Measurements from ENCODE around the gene SLC2A6. TPM values are rescaled to one million over a fixed set of nuclear protein-coding genes. Genes with fewer than 3 reads are reported as not detected.

The SLC2A6 gene
- polyA plus RNA-seq, 1 donor (not counting 4 experiments of a cell fraction or from before 2014, with no cell fraction given): 15.9 TPM

DNA sequence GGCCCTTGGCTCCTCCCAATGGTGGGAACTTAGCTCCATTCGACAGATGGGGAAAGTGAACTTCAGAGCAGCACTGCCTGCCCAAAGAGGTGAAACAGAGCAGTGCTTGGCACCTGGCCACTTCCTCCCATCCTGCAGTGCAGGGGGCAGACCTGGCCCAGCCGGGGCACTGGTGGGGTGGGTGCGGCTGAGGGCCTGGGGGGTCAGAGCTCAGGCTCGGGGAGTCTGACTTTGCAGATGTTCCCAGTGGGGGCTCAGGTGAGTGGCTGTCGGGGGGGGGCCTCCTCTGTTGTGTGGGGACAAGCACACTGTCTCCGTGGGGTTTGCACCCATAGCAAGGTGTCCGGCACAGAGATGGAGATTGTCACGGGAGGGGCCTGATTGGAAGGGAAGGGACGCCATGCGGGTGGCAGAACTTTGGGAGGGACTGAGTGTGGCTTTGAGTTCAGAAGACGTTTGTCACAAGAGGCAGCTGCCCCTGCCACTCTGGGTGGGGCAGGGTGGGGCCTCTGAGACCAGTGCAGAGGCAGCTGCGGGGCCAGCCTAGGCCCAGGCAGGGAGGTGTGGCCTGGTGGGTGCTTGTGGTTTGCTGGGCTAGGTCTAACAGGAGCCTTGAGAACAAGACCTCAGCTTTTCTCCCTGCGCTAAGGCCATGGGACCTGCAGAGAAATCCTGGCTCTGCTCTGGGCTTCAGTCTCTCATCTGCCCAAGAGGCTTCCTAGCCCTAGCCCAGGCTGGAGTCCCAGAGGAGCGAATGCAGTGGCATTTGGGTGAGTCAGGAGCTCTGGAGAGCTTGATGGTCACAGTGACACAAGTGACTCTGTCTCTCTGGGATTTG is 43.4 kb upstream of the SLC2A6 start:
- no peak overlapping the region for H3K4me2 ChIP-seq (ENCODE audit: control insufficient read depth, extremely low read depth, insufficient read depth, low read depth, low read length)
- no peak overlapping the region for H3K9ac ChIP-seq (ENCODE audit: control insufficient read depth, extremely low read depth, insufficient read depth, low read length)
- H3K4me3 ChIP-seq (ENCODE audit: control insufficient read depth in 2 of 3, extremely low read depth in 1 of 3, insufficient read depth in 2 of 3, low read depth in 1 of 3, low read length in 3 of 3): no peak overlapping the region
- H3K9me3 ChIP-seq (ENCODE audit: control insufficient read depth, low read depth, low read length): no peaks in the 10 kb centered on the region
- peaks cover 38% of the 10 kb centered on the region for H3K27me3 ChIP-seq (ENCODE audit: control insufficient read depth, extremely low read depth, insufficient read depth, low read length)
- no peaks in the 10 kb centered on the region for H3K9me1 ChIP-seq (ENCODE audit: control insufficient read depth, extremely low read depth, insufficient read depth, low read length)
- H2AFZ ChIP-seq (ENCODE audit: control insufficient read depth, low read length): no peak overlapping the region
- no peak overlapping the region for H3K27ac ChIP-seq (ENCODE audit: control insufficient read depth, insufficient read depth, low read length)
- no peaks in the 10 kb centered on the region for H3K79me2 ChIP-seq (ENCODE audit: control insufficient read depth, insufficient read depth, low read length)
- H3K4me1 ChIP-seq (ENCODE audit: control insufficient read depth, extremely low read depth, insufficient read depth, low read length): no peaks in the 10 kb centered on the region
- DNase-seq (ENCODE audit: low read depth, low spot score) (no peak), FAIRE-seq (no peak)
- H3K36me3 ChIP-seq (ENCODE audit: control insufficient read depth in 2 of 2, extremely low read depth in 1 of 2, insufficient read depth in 2 of 2, low read length in 2 of 2): no peaks in the 10 kb centered on the region
- TF ChIP-seq, protein P1, sequence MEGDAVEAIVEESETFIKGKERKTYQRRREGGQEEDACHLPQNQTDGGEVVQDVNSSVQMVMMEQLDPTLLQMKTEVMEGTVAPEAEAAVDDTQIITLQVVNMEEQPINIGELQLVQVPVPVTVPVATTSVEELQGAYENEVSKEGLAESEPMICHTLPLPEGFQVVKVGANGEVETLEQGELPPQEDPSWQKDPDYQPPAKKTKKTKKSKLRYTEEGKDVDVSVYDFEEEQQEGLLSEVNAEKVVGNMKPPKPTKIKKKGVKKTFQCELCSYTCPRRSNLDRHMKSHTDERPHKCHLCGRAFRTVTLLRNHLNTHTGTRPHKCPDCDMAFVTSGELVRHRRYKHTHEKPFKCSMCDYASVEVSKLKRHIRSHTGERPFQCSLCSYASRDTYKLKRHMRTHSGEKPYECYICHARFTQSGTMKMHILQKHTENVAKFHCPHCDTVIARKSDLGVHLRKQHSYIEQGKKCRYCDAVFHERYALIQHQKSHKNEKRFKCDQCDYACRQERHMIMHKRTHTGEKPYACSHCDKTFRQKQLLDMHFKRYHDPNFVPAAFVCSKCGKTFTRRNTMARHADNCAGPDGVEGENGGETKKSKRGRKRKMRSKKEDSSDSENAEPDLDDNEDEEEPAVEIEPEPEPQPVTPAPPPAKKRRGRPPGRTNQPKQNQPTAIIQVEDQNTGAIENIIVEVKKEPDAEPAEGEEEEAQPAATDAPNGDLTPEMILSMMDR (optimal IDR thresholded peaks at IDR 0.05 in 1 of 3, IDR thresholded peaks at IDR 0.05 in 1 of 3, conservative IDR thresholded peaks at IDR 0.05 in 1 of 3; ENCODE audit: extremely low read depth in 1 of 3, insufficient read depth in 2 of 3, low read length in 3 of 3): no peak
- no peak for TF ChIP-seq EZH2 (IDR thresholded peaks at IDR 0.05; ENCODE audit: low read length)
- H4K20me1 ChIP-seq (ENCODE audit: control insufficient read depth, extremely low read depth, insufficient read depth, low read length): peaks cover 2% of the 10 kb centered on the region
- dilution Hi-C loops (cut with MboI; ENCODE audit: extremely low pct_ligation_motif_present, low sequenced_read_pairs): no loop called here

DNA sequence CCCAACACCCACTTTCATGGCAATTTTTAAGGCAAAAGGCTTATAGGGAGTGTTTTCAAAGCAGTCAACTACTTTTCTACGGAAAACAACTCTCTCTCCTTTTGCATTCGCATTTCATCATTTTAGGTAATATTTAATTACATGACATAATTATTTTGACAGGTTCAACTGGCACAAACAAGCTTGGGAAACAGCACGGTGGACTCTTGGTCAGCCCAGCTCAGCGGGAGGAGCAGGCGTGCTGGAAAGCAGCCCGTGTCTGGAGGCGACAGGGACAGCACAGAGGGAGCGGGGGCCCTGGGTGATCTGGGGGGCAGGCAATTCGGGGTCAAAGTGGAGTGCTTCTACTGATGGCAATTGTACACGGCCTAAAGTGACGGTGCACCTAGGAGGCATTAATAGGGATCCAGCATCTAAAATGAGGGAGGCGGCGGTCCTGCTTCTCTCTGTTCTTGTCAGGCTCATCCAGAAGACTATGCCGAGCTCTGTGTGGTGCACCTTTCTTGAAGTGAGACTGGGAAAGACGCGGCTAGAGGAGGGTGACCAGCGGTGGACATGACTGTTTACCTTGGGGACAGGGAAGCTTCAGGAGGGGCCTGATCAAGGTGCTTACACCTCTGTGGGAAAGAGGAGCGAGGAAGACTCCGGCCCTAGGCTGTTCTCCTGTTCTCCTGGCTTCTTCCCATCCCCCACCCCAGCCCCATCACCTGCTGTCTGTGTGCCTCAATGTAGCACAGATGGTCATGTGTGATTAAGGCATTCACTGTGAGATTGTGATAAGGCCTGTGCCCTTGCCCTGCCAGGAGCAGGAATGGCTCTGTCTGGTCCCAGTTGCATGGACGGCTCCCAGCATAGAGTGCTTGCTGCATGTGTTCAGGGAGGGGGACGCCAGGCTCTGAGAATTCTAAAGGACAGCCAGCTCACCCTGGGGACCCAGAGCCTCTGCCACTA is 42.5 kb upstream of the SLC2A6 start:
- Histone ChIP-seq H3K36me3 (ENCODE audit: control insufficient read depth in 2 of 2, extremely low read depth in 1 of 2, insufficient read depth in 2 of 2, low read length in 2 of 2) (no peaks in the 10 kb centered on the region), H3K27me3 (ENCODE audit: control insufficient read depth, extremely low read depth, insufficient read depth, low read length) (peaks cover 32% of the 10 kb centered on the region), H3K4me2 (ENCODE audit: control insufficient read depth, extremely low read depth, insufficient read depth, low read depth, low read length) (no peak overlapping the region), H3K4me1 (ENCODE audit: control insufficient read depth, extremely low read depth, insufficient read depth, low read length) (no peaks in the 10 kb centered on the region), H3K9ac (ENCODE audit: control insufficient read depth, extremely low read depth, insufficient read depth, low read length) (no peak overlapping the region), H3K9me3 (ENCODE audit: control insufficient read depth, low read depth, low read length) (no peaks in the 10 kb centered on the region), H2AFZ (ENCODE audit: control insufficient read depth, low read length) (no peak overlapping the region), H3K4me3 (ENCODE audit: control insufficient read depth in 2 of 3, extremely low read depth in 1 of 3, insufficient read depth in 2 of 3, low read depth in 1 of 3, low read length in 3 of 3) (no peak overlapping the region), H3K9me1 (ENCODE audit: control insufficient read depth, extremely low read depth, insufficient read depth, low read length) (no peaks in the 10 kb centered on the region), H3K79me2 (ENCODE audit: control insufficient read depth, insufficient read depth, low read length) (no peaks in the 10 kb centered on the region), H3K27ac (ENCODE audit: control insufficient read depth, insufficient read depth, low read length) (no peak overlapping the region), H4K20me1 (ENCODE audit: control insufficient read depth, extremely low read depth, insufficient read depth, low read length) (peaks cover 2% of the 10 kb centered on the region)
- DNase-seq (ENCODE audit: low read depth, low spot score) (no peak), FAIRE-seq (no peak)
- no peak for TF ChIP-seq EZH2 (IDR thresholded peaks at IDR 0.05; ENCODE audit: low read length)
- TF ChIP-seq, protein P1 (optimal IDR thresholded peaks at IDR 0.05 in 1 of 3, IDR thresholded peaks at IDR 0.05 in 1 of 3, conservative IDR thresholded peaks at IDR 0.05 in 1 of 3; ENCODE audit: extremely low read depth in 1 of 3, insufficient read depth in 2 of 3, low read length in 3 of 3): no peak
- dilution Hi-C loops (cut with MboI; ENCODE audit: extremely low pct_ligation_motif_present, low sequenced_read_pairs): no loop called here

All from keratinocyte (primary cell).